GM21717 (cell line): ENCODE measurements around the gene GDF2.

Experiments
- ATAC-seq: cut with Tn5 transposase; IDR thresholded peaks from one replicate; pipeline ENCODE4 v1.9.1; 2021; ENCODE audit warnings: mild to moderate bottlenecking, moderate library complexity; ENCODE audit not compliant: unreplicated experiment

Gene GDF2

GRCh38 chr10:47290338-47290737, 31.9 kb upstream of the GDF2 start:
- ATAC-seq, result no peak

GRCh38 chr10:47291682-47292081, 30.6 kb upstream of the GDF2 start:
- ATAC-seq, result no peak

- ATAC-seq, result no peak
Measured at GRCh38 chr10:47294057-47294456, 28.2 kb upstream of the GDF2 start.

GRCh38 chr10:47294501-47294900, 27.8 kb upstream of the GDF2 start:
- ATAC-seq, result no peak

GRCh38 chr10:47295411-47295810, 26.8 kb upstream of the GDF2 start:
- no peak for ATAC-seq

- ATAC-seq, result no peak
Measured at GRCh38 chr10:47296156-47296894, 25.9 kb upstream of the GDF2 start.

- no peak for ATAC-seq
Measured at GRCh38 chr10:47296941-47297340, 25.3 kb upstream of the GDF2 start.

- ATAC-seq, result no peak
Measured at GRCh38 chr10:47297866-47298540, 24.3 kb upstream of the GDF2 start.

- no peak for ATAC-seq
Measured at GRCh38 chr10:47298715-47299114, 23.5 kb upstream of the GDF2 start.

- no peak for ATAC-seq
Measured at GRCh38 chr10:47299611-47300428, 22.4 kb upstream of the GDF2 start, which contains the start of gene GDF10. Gene GDF10 (plus strand): TSS chr10:47300197. CDS start chr10:47300652, 455 bp downstream.

GRCh38 chr10:47300429-47300931, 21.8 kb upstream of the GDF2 start:
- no peak for ATAC-seq

GRCh38 chr10:47301833-47302232, 20.4 kb upstream of the GDF2 start:
- no peak for ATAC-seq

GRCh38 chr10:47303105-47303504, 19.1 kb upstream of the GDF2 start:
- no peak for ATAC-seq

- no peak for ATAC-seq
Measured at GRCh38 chr10:47303866-47304265, 18.4 kb upstream of the GDF2 start.

GRCh38 chr10:47305566-47305965, 16.7 kb upstream of the GDF2 start:
- no peak for ATAC-seq

GRCh38 chr10:47306387-47307210, 15.7 kb upstream of the GDF2 start:
- no peak for ATAC-seq

GRCh38 chr10:47307381-47307780, 14.9 kb upstream of the GDF2 start:
- no peak for ATAC-seq

GRCh38 chr10:47308775-47309174, 13.5 kb upstream of the GDF2 start:
- ATAC-seq, result no peak

- no peak for ATAC-seq
Measured at GRCh38 chr10:47309408-47310089, 12.7 kb upstream of the GDF2 start.

- ATAC-seq, result no peak
Measured at GRCh38 chr10:47310090-47310505, 12.2 kb upstream of the GDF2 start.
